ENCODE measurements around the gene USH1G. TPM values are rescaled to one million over a fixed set of nuclear protein-coding genes. Genes with fewer than 3 reads are reported as not detected.

USH1G gene
- total and polyA plus RNA-seq, 2 donors: 0.16 to 0.53 TPM

DNA sequence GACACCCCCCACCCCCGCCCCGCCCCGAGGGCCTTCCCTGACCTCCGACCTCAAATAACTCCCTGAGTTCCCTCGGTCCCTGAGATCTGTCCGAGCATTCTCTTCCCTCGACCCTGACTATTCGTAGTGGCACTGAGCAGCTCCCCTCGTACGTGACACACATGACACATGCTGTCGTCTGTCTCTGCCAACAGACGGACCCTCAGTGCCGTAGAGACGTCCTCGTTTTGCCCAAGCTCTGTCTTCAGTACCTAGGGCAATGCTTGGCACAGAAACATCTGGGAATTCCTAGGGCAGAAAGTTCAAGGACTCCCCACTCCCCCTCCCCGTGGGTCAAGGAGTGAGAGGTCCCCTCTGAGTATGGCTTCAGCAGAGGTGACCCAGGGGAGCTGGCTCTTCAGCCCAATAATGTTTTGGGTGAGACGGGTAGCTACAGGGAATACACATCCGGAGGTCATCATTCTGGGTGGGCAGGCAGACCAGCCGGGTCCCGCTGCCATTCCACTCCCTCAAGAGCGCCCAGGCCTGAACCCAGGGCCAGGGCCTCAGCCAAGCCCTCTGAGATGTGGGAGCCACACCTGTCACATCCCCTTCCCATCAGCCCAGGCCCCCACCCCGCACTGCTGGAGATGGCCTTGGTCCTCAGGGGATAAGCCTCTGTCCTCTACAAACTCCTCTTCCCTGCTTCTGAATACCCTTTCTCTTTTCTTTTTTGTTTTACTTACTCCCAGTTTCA lies 29.0 kb downstream of the USH1G start:
- Histone ChIP-seq H3K27ac (ENCODE audit: low read depth) (no peak overlapping the region), H3K4me3 (ENCODE audit: low read depth, low read length) (no peak overlapping the region), H3K4me1 (ENCODE audit: insufficient read depth) (peaks cover 3% of the 10 kb centered on the region), H3K36me3 (ENCODE audit: insufficient read depth) (no peaks in the 10 kb centered on the region)
- no peak for DNase-seq (ENCODE audit: extremely low spot score)
- WGBS: 25% methylated on average over 22 of the region's 22 CpGs

DNA sequence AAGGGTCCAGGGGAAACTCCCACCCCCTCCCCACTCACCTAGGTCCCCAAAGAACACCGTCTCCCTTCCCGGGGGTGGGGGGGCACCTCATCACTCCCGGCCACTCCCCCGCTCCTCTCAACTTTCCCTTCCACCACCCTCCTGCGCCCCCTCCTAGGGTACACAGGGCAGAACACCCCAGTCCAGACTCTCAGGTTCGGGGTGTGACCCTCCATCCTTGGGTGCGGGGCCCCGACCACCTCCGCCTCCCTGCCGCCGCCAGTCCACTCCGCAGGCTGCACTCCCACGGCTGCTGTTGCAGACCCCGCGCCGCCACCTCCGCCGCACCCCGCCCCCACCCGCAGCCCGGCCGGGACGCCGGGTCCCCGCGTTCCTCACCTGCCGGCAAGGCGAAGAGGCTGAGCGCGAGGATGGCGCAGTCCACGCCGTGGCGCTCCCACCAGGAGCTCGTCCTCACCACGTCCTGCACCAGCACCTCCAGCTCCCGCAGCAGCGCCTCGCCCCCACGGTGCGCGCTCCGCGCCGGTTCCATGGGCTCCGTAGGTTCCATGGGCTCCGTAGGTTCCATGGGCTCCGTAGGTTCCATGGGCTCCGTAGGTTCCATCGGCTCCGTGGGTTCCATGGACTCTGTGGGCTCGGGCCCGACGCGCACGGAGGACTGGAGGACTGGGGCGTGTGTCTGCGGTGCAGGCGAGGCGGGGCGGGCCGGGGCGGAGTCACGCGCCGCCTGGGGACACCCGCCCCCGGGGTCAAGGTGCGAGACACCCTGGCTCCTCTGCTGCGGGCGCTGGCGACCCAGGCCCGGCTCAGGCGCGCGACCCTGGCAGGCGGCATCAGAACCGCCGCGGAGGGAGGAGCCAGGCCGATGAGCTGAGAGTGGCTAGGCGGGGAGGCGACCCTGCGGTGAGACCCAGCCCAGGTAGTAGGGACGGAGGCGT lies 29.8 kb downstream of the USH1G start, which contains the start of gene FADS6:
Gene FADS6 (minus strand): TSS at position 660 of the 938 bp plus-strand sequence. CDS start 38 bp downstream, at position 622.
- peaks cover 3% of the 10 kb centered on the region for H3K4me1 ChIP-seq (ENCODE audit: insufficient read depth)
- no peaks in the 10 kb centered on the region for H3K36me3 ChIP-seq (ENCODE audit: insufficient read depth)
- H3K4me3 ChIP-seq (ENCODE audit: low read depth, low read length): peak within 1 kb of the TSS; percentile 31
- no peak within 1 kb of the TSS for H3K27ac ChIP-seq (ENCODE audit: low read depth)
- no peak for DNase-seq (ENCODE audit: extremely low spot score)
- WGBS: 4% methylated on average over 86 of the region's 86 CpGs

DNA sequence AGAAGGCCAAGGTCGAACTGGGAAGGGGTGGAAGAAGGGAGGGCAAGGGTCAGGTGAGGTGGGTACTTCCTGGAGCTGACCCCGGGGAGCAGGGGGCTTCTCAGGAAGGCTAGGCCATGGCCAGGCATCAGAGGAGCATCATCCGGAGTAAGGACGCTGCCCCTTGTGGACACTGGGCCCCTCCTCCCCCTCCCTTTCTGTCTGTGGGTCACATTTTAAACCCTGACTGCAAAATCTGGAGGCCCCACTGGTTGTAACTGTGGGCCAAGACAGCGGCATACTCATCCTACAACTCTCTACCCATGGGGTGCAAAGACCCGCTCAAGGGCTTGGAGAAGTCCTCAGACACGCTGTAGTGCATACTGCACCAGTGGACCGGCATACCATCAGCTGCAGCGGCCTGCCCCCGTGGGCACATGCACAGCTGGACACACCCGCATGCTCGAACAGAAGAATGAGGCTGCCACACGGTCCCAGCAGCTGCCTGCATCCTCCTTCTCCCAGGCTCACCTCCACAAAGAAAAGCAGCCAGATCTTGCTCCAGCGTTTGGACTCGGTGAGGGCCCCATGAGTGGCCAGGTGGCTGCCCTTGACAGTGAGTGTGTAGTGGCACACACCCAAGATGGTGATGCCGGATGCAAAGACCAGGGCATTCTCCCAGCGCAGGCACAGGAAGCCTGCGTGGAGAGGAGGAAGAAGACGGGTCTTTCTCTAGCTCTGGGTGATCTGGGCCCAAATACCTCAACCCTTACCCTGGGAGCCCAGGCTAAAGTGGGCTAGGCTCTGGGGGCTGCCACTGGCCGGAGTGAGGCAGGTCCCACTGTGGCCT lies 30.8 kb downstream of the USH1G start:
- Histone ChIP-seq H3K36me3 (ENCODE audit: insufficient read depth) (no peaks in the 10 kb centered on the region), H3K4me3 (ENCODE audit: low read depth, low read length) (peak overlapping the region; percentile 31), H3K4me1 (ENCODE audit: insufficient read depth) (peaks cover 3% of the 10 kb centered on the region), H3K27ac (ENCODE audit: low read depth) (no peak overlapping the region)
- WGBS: 62% methylated on average over 20 of the region's 20 CpGs
- no peak for DNase-seq (ENCODE audit: extremely low spot score)

DNA sequence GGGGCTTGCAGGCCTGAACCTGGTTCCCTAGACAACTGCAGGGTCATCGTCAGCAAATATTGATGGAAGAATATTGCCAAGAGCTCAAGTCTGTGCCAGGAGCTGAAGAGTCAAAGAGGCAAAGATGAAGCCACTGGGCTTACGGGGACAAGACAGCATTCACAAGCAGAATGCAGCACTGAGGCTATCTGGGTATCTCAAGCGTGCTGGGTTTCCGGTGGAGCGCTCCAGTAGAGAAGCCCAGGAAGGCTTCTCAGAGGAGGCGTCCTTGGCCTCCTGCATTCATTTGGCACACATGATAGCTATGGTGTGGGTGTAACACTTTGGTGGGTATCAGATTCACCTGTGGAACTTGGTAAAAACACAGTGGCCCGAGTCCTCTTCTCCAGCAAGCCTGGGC lies 32.5 kb downstream of the USH1G start:
- no peak for DNase-seq (ENCODE audit: extremely low spot score)
- WGBS: 87% methylated on average over 7 of the region's 7 CpGs
- Histone ChIP-seq H3K4me1 (ENCODE audit: insufficient read depth) (peaks cover 3% of the 10 kb centered on the region), H3K27ac (ENCODE audit: low read depth) (no peak overlapping the region), H3K36me3 (ENCODE audit: insufficient read depth) (no peaks in the 10 kb centered on the region), H3K4me3 (ENCODE audit: low read depth, low read length) (no peak overlapping the region)

DNA sequence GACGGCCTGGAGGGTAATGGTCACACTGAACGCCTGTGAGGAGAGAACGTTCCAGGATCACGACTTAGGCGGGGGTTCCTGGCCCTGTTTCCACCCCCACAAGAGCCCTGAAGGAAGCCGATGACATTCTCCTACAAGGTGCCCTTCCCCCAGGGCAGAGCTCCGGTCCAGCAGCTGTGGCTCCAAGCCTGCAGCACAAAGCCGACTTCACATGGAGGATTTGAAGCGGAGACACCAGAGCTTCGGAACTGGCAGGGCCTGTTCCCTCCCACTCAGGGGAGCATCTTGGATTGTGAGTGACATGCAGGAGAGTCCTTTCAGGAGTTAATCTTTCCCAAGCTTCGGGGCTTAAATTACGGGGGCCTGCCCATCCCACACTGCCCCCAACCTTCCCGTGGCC lies 34.6 kb downstream of the USH1G start:
- Histone ChIP-seq H3K4me1 (ENCODE audit: insufficient read depth) (peaks cover under 1% of the 10 kb centered on the region), H3K27ac (ENCODE audit: low read depth) (no peak overlapping the region), H3K4me3 (ENCODE audit: low read depth, low read length) (no peak overlapping the region), H3K36me3 (ENCODE audit: insufficient read depth) (no peaks in the 10 kb centered on the region)
- no peak for DNase-seq (ENCODE audit: extremely low spot score)
- 53% methylated on average over 13 of the region's 13 CpGs for WGBS

DNA sequence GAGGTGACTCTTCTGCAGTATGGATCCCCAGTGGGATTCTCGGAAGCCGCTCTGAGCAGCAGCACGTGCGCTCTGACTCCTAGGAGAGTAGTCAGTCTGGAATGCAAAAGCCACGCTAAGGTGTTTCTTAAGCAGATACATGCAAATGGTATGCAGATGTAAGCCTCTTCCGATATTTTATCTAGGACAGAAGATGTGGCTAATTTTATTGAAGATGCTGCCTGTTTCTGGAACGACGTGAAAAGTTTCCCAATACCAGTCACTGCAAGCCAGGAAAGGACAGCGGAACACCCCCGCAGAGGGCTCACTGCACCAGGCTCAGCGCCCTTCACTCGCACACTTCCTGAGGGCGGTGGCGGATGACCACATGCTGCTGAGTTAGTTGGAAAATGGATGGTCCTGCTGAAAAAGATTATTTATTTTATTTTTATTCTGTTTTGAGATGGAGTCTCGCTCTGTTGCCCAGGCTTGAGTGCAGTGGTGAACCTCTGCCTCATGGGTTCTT lies 39.8 kb downstream of the USH1G start:
- H3K36me3 ChIP-seq (ENCODE audit: insufficient read depth): no peaks in the 10 kb centered on the region
- WGBS: 58% methylated on average over 15 of the region's 15 CpGs
- H3K4me3 ChIP-seq (ENCODE audit: low read depth, low read length): no peak overlapping the region
- DNase-seq (ENCODE audit: extremely low spot score): no peak
- no peaks in the 10 kb centered on the region for H3K4me1 ChIP-seq (ENCODE audit: insufficient read depth)
- no peak overlapping the region for H3K27ac ChIP-seq (ENCODE audit: low read depth)

GRCh38 chr17:74882517-74883240 lies 40.4 kb downstream of the USH1G start:
- no peak for DNase-seq (ENCODE audit: extremely low spot score)
- Histone ChIP-seq H3K36me3 (ENCODE audit: insufficient read depth) (no peaks in the 10 kb centered on the region), H3K27ac (ENCODE audit: low read depth) (no peak overlapping the region), H3K4me1 (ENCODE audit: insufficient read depth) (no peaks in the 10 kb centered on the region), H3K4me3 (ENCODE audit: low read depth, low read length) (no peak overlapping the region)
- 66% methylated on average over 20 of the region's 20 CpGs for WGBS

DNA sequence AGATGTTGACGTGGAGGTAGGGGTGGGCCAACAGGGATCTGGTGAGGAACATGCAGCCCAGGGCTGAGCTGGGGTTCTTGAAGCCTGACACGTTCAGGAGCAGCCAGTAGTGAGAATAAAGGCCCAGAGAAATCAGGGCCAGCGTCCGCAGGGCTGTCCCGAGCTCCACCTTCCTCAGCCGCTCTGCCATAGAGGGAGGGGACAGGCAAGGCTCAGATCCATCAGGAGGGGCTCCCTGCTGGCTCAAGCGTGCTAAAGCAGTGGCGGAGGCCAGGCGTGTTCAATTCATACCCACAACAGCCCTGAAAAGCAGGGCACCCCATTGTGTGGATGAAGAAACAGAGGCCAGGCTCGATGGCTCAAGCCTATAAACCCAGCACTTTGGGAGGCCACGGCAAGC lies 42.0 kb downstream of the USH1G start:
- H3K36me3 ChIP-seq (ENCODE audit: insufficient read depth): no peaks in the 10 kb centered on the region
- 64% methylated on average over 11 of the region's 11 CpGs for WGBS
- DNase-seq (ENCODE audit: extremely low spot score): no peak
- no peaks in the 10 kb centered on the region for H3K4me1 ChIP-seq (ENCODE audit: insufficient read depth)
- no peak overlapping the region for H3K27ac ChIP-seq (ENCODE audit: low read depth)
- no peak overlapping the region for H3K4me3 ChIP-seq (ENCODE audit: low read depth, low read length)

DNA sequence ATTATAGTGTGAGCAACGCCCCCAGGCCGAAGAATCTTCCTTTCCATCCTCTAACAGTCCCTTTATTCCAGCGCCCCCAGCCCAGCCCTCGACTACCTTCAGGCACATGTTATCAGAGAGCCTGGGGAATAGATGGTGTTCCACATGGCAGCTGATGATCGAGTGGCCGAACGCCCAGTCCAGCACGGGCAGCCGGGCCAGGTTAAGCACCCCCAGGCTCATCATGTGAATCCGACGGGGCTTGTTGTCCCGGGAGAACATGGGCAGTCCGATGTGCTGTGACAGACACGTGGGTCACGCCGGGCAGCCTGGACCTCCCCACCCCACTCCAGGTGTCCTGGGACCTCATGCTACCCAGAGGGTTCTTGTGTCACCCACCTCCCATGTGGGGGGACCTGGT lies 43.7 kb downstream of the USH1G start:
- Histone ChIP-seq H3K27ac (ENCODE audit: low read depth) (no peak overlapping the region), H3K4me3 (ENCODE audit: low read depth, low read length) (no peak overlapping the region), H3K36me3 (ENCODE audit: insufficient read depth) (no peaks in the 10 kb centered on the region), H3K4me1 (ENCODE audit: insufficient read depth) (no peaks in the 10 kb centered on the region)
- DNase-seq (ENCODE audit: extremely low spot score): no peak
- 88% methylated on average over 16 of the region's 16 CpGs for WGBS

GRCh38 chr17:74878658-74879057 lies 44.4 kb downstream of the USH1G start:
- Histone ChIP-seq H3K36me3 (ENCODE audit: insufficient read depth) (no peaks in the 10 kb centered on the region), H3K4me1 (ENCODE audit: insufficient read depth) (no peaks in the 10 kb centered on the region), H3K4me3 (ENCODE audit: low read depth, low read length) (no peak overlapping the region), H3K27ac (ENCODE audit: low read depth) (no peak overlapping the region)
- no peak for DNase-seq (ENCODE audit: extremely low spot score)
- 62% methylated on average over 2 of the region's 2 CpGs for WGBS

- H3K4me1 ChIP-seq (ENCODE audit: insufficient read depth): no peaks in the 10 kb centered on the region
- WGBS: 45% methylated on average over 19 of the region's 19 CpGs
- H3K27ac ChIP-seq (ENCODE audit: low read depth): no peak overlapping the region
- peak; percentile 42 for DNase-seq (ENCODE audit: extremely low spot score)
- no peak overlapping the region for H3K4me3 ChIP-seq (ENCODE audit: low read depth, low read length)
- no peaks in the 10 kb centered on the region for H3K36me3 ChIP-seq (ENCODE audit: insufficient read depth)
Observed at GRCh38 chr17:74877592-74878548, 45.2 kb downstream of the USH1G start.

All from urinary bladder (tissue), 4 donors.